ENCODE data around the gene TTC19. TPM values are rescaled to one million over a fixed set of nuclear protein-coding genes. Genes with fewer than 3 reads are reported as not detected.

The TTC19 gene
- total and polyA plus RNA-seq, 9 donors = 19.2 to 80.0 (median 32.4) TPM

DNA sequence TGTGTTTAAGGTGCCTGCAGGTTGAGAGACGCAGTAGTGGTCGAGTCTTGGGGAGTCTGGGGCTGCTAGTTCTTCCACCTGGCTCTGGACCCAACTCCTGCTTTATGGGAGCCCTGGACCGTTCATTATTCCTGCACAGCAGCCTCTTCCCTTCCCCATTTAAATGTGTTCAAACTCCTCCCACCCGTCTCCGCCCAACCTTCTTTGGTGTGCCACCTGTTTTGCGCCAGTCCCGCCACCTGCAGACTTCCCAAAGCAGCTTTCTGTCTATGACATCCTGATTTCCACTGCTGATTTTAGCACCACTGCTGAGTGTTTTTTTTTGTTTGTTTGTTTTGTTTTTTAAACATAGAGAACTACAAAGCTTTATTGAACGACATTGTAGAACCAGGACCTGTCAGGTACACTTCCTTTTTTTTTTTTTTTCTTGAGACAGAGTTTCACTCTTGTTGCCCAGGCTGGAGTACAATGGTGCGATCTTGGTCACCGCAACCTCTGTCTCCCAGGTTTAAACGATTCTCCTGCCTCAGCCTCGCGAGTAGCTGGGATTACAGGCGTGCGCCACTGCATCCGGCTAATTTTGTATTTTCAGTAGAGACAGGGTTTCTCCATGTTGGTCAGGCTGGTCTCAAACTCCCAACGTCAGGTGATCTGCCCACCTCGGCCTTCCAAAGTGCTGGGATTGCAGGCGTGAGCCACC is 41.9 kb upstream of the TTC19 start:
- intact Hi-C loops (cut with DNase I) = no loop called here
- H3K4me1 ChIP-seq (ENCODE audit: insufficient read depth) = no peaks in the 10 kb centered on the region
- H3K36me3 ChIP-seq = no peaks in the 10 kb centered on the region
- WGBS, 3 donors = 93 to 95% (median 95%) methylated on average over 18 of the region's 19 CpGs
- no peak overlapping the region for H3K4me3 ChIP-seq
- no peaks in the 10 kb centered on the region for H3K9me3 ChIP-seq
- no peak for DNase-seq
- H3K27me3 ChIP-seq = no peaks in the 10 kb centered on the region
- no peak for TF ChIP-seq POLR2A (IDR thresholded peaks at IDR 0.05)
- TF ChIP-seq EP300 (IDR thresholded peaks at IDR 0.05) = no peak
- TF ChIP-seq, protein P1, sequence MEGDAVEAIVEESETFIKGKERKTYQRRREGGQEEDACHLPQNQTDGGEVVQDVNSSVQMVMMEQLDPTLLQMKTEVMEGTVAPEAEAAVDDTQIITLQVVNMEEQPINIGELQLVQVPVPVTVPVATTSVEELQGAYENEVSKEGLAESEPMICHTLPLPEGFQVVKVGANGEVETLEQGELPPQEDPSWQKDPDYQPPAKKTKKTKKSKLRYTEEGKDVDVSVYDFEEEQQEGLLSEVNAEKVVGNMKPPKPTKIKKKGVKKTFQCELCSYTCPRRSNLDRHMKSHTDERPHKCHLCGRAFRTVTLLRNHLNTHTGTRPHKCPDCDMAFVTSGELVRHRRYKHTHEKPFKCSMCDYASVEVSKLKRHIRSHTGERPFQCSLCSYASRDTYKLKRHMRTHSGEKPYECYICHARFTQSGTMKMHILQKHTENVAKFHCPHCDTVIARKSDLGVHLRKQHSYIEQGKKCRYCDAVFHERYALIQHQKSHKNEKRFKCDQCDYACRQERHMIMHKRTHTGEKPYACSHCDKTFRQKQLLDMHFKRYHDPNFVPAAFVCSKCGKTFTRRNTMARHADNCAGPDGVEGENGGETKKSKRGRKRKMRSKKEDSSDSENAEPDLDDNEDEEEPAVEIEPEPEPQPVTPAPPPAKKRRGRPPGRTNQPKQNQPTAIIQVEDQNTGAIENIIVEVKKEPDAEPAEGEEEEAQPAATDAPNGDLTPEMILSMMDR (IDR thresholded peaks at IDR 0.05) = no peak
- H3K27ac ChIP-seq = no peak overlapping the region

- H3K9me3 ChIP-seq = no peaks in the 10 kb centered on the region
- no peak overlapping the region for H3K4me3 ChIP-seq
- no peaks in the 10 kb centered on the region for H3K36me3 ChIP-seq
- H3K27ac ChIP-seq = no peak overlapping the region
- TF ChIP-seq, protein P1 (IDR thresholded peaks at IDR 0.05) = no peak
- TF ChIP-seq EP300 (IDR thresholded peaks at IDR 0.05) (no peak), POLR2A (IDR thresholded peaks at IDR 0.05) (no peak)
- intact Hi-C loops (cut with DNase I) = no loop called here
- WGBS, 3 donors = 87 to 95% (median 95%) methylated on average over 4 of the region's 4 CpGs
- H3K4me1 ChIP-seq (ENCODE audit: insufficient read depth) = no peaks in the 10 kb centered on the region
- H3K27me3 ChIP-seq = no peaks in the 10 kb centered on the region
- DNase-seq = no peak
Measured at GRCh38 chr17:15958484-15958854, 41.2 kb upstream of the TTC19 start.

GRCh38 chr17:15963670-15964110 is 35.9 kb upstream of the TTC19 start:
- H3K36me3 ChIP-seq = no peaks in the 10 kb centered on the region
- no peak for TF ChIP-seq POLR2A (IDR thresholded peaks at IDR 0.05)
- TF ChIP-seq EP300 (IDR thresholded peaks at IDR 0.05) = no peak
- TF ChIP-seq, protein P1 (IDR thresholded peaks at IDR 0.05) = no peak
- no peak overlapping the region for H3K27ac ChIP-seq
- intact Hi-C loops (cut with DNase I) = no loop called here
- 90 to 92% (median 92%) methylated on average over 4 of the region's 4 CpGs for WGBS, 3 donors
- H3K4me3 ChIP-seq = no peak overlapping the region
- no peaks in the 10 kb centered on the region for H3K27me3 ChIP-seq
- no peaks in the 10 kb centered on the region for H3K9me3 ChIP-seq
- no peaks in the 10 kb centered on the region for H3K4me1 ChIP-seq (ENCODE audit: insufficient read depth)
- DNase-seq = no peak

DNA sequence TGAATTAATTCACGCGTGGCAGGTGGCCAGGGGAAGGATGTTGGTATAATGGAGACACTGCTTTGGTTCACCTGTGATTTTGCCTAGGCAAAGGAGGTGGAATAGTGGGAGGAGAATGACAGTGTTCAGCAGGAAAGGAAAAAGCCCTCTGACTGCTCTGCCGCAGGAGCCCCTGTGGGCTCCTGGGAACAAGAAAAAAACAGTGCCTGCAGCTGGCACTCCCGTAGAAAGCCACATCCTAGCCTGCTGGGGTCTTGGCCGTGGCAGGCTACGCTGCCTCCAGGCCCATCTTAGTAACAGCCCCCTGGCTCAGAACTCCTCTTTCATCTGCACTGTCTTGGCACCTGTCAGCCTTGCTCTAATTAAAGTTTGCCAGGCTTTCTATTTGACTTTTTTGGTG is 34.1 kb upstream of the TTC19 start:
- no peak overlapping the region for H3K4me3 ChIP-seq
- H3K4me1 ChIP-seq (ENCODE audit: insufficient read depth) = no peaks in the 10 kb centered on the region
- H3K36me3 ChIP-seq = no peaks in the 10 kb centered on the region
- H3K9me3 ChIP-seq = no peaks in the 10 kb centered on the region
- no peak for DNase-seq
- intact Hi-C loops (cut with DNase I) = no loop called here
- WGBS, 3 donors = 80 to 83% (median 81%) methylated on average over 6 of the region's 6 CpGs
- no peak for TF ChIP-seq POLR2A (IDR thresholded peaks at IDR 0.05)
- TF ChIP-seq, protein P1 (IDR thresholded peaks at IDR 0.05) = no peak
- no peak for TF ChIP-seq EP300 (IDR thresholded peaks at IDR 0.05)
- H3K27me3 ChIP-seq = no peaks in the 10 kb centered on the region
- no peak overlapping the region for H3K27ac ChIP-seq
